Stimulated activated CD4-positive, alpha-beta T cell treated with anti-CD3 and anti-CD28 coated beads, Interleukin-4, amount 100 ng/mL, for 1 hour (primary cell): ENCODE results near the gene ANKRD50.

Experiments used
- DNase-seq: peaks from one replicate; pipeline ENCODE4 v3.0.0-alpha.2; 2020

ANKRD50 gene

DNA sequence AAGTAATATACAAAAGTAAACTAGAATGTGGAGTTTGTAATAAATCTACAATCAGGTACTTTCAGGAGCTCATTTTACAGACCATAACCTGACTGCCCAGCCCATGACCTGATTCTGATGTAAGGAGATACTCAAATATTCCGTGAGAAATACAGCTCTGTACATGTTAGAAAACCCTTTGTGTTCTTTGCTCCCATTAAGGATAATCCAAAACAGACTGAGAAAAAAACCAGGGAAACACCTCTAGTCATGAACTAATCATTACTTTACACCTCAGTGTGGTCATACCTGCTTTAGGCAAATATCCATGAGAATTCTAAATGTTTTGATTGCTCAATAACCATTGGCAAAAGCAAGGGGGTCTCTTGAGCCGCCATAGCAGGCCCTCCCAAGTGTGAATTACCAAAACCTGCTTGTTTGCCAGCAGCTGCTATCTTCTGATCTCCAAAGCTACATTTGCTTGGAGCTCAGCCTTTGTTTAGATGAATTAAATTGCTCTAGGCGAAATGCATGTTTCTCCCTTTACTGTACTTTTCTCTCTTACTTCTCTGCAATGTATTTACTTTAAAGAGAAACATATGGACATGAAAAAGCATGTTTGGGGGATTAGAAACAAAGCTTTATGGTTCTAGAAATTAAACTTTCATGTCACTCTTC is 79.1 kb downstream of the ANKRD50 start:
- DNase-seq, result no peak

DNA sequence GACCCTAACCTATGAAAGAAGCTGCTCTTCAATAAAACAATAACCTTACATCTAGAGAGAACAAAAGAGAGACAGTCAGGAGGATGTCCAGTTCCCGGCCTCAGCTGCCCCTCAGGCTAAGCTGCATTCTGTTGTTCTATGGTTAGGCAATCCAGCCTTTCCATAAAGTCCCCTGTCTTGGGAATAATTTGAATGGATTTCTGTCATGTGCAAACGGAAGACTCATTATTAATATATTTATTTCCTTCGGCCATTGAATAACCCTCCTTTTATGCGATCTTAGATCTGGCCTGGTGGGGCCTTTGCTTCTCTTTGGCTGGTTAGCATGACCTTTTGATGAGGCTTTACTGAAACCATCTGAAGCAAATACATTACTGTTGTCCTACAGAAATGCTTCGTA is 80.1 kb downstream of the ANKRD50 start:
- no peak for DNase-seq

DNA sequence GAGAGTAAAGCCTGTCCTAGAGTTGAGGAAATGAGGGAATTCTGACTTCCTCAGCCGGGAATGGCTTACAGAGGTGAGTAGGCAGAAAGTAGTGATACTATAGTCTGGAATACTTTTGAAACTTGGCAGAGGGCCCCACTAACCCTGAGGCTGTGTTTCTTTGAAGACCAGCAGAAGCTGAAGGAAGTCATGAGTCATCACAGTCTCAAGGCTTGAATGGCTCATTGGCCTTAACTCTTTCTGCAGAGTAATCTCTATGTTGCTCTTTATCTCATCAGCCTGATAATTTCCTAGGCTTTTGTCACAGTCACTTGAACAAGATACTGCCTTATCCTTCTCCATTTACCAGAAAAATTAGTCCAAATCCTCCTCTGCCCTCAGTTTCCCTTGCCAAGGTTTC is 80.8 kb downstream of the ANKRD50 start:
- DNase-seq, result no peak

DNA sequence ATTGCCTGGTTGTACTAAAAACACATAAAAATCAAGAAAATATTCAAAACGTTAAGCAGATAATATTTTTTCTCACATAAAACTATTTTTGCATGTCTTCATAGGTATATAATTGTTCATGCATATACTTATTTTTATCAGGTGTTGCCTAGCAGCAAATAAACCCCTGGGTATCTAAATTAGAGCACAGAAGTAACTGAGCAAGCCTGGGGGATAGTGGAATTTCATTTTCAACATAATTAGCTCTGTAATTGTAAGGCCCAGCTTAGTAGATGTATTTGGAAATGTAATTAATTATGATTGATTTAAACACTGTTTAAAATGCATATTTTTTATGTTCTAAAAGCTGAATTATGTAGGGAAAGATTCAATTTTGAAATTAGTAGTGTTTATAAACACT is 82.9 kb downstream of the ANKRD50 start:
- no peak for DNase-seq
